Breast epithelium (tissue), 3 donors: Measurements from ENCODE around the gene BACE2.

Experiments
- POLR2AphosphoS5 ChIP-seq, 3 donors: sonication (generic); formaldehyde crosslinking; IDR thresholded peaks; one replicate each; pipeline ENCODE4 v1.6.1; 2017; ENCODE audit warnings: antibody characterized with exemption in 3 of 3
- TF ChIP-seq, protein P1 (sequence below), 3 donors: fragments of 450-650 bp; IDR thresholded peaks; one replicate each; pipeline ENCODE4 v1.5.1; 2016 to 2017; ENCODE audit warnings: antibody characterized with exemption in 3 of 3, mild to moderate bottlenecking in 3 of 3, moderate library complexity in 3 of 3

DNA sequence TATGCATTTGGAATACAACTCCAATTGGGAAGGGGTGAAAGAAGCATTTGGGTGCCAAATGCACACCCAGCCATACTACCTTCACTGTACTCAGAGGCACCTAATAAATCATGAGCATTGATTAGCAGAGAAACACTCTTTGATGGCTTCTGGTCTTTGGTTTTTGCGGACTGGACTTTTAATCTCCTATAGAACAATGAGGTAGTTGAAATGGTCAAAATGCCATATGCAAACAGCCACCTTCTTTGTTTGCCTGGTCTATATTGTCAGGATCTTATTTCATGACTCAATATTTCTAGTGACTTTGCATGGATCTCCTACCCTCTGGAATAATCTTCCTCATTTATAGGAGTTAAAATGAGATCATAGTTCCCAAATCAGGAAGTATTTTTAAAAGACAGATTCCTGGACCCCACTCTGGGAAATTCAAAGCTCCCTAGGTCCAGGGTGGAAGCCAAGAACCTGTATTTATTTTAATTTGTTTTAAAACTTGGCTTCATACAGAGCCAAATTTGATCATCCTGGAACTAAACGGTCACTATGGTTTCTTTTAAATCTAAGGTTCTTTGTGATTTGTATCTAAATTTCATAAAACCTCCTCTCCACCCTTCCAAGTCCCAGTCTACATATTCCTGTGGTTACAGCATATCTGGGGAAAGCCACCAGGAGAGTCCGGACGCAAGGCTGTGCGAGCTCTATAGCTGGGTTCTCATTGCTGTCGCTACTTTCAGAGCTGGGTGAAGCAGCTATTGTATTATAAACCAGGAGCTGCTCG, 157.4 kb downstream of the BACE2 start:
- TF ChIP-seq, protein P1, sequence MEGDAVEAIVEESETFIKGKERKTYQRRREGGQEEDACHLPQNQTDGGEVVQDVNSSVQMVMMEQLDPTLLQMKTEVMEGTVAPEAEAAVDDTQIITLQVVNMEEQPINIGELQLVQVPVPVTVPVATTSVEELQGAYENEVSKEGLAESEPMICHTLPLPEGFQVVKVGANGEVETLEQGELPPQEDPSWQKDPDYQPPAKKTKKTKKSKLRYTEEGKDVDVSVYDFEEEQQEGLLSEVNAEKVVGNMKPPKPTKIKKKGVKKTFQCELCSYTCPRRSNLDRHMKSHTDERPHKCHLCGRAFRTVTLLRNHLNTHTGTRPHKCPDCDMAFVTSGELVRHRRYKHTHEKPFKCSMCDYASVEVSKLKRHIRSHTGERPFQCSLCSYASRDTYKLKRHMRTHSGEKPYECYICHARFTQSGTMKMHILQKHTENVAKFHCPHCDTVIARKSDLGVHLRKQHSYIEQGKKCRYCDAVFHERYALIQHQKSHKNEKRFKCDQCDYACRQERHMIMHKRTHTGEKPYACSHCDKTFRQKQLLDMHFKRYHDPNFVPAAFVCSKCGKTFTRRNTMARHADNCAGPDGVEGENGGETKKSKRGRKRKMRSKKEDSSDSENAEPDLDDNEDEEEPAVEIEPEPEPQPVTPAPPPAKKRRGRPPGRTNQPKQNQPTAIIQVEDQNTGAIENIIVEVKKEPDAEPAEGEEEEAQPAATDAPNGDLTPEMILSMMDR (IDR thresholded peaks at IDR 0.05) = no peak
- TF ChIP-seq POLR2AphosphoS5 (IDR thresholded peaks at IDR 0.05) = no peak
